ENCODE results near the gene TSPAN1. TPM values are rescaled to one million over a fixed set of nuclear protein-coding genes. Genes with fewer than 3 reads are reported as not detected.

The TSPAN1 gene
- total and polyA plus RNA-seq, 4 donors: 45.3 to 174 (median 139) TPM

DNA sequence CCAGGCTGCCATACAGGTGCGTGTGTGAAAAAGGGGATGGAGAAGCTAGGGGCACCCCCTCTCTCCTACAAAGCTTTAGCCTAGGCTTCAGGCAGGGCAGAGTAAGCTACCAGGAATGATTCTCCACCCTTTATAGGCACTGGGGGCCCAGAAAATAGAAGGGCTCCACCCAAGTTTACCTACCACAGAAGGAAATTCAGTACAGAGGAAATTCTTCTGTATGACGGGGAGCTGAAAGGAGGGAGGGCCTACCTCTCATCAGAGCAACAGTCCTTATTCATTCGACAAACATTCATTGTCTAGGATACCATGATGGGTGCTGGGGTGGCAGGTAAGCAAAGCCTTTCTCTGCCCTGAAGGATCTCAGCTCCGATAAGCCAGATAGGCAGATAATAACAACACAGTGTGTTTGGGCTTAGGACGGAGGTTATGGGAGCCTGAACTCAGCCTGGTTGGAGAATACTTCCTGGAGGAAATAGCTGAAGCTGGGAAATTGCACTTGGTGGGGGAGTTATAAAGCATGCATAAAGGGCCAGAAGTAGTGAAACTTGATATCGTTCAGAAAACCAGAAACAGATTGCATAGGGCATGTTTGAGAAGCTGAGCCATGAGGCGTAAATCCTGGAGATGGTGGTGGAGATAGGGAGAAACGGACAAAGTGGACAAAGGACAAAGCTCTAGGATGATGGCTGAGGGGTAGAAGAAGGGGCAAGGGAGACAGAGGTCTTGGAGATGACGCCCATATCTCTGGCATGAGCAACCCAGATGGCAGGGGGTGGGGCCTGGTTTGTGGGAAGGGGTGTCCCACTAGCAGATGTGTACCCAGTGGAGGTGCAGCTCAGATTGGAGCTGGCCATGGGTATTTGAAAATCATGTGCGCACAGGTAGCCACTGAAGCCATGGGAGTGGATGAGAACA lies 6.7 kb downstream of the TSPAN1 start:
- TF ChIP-seq CTCF (IDR thresholded peaks at IDR 0.05; ENCODE audit: control extremely low read depth, extremely low read depth): no peak
- no peaks in the 10 kb centered on the region for H3K9me3 ChIP-seq (ENCODE audit: control insufficient read depth in 4 of 4, insufficient read depth in 3 of 4, low read length in 3 of 4)
- no peak overlapping the region for H3K4me3 ChIP-seq
- H3K27me3 ChIP-seq (ENCODE audit: control insufficient read depth in 3 of 3, insufficient read depth in 3 of 3, low read length in 2 of 3): no peaks in the 10 kb centered on the region
- H3K4me1 ChIP-seq (ENCODE audit: control insufficient read depth in 5 of 5, insufficient read depth in 5 of 5, low read length in 5 of 5): peaks cover 0 to 18% (median 7%) of the 10 kb centered on the region in 5 donors
- peaks cover 0 to 3% (median 0%) of the 10 kb centered on the region in 4 donors for H3K36me3 ChIP-seq (ENCODE audit: control insufficient read depth in 4 of 4, insufficient read depth in 4 of 4, low read length in 4 of 4)
- DNase-seq (no peak), ATAC-seq (ENCODE audit: insufficient read depth, low FRiP score) (no peak)
- 69 to 77% methylated on average over 10 of the region's 10 CpGs for WGBS, 2 donors
- H3K9ac ChIP-seq (ENCODE audit: insufficient read depth in 1 of 2, low read length in 2 of 2): no peak overlapping the region
- H3K27ac ChIP-seq (ENCODE audit: low read depth in 1 of 2, low read length in 1 of 2): peak overlapping the region in 1 of 2 donors; percentile 28

DNA sequence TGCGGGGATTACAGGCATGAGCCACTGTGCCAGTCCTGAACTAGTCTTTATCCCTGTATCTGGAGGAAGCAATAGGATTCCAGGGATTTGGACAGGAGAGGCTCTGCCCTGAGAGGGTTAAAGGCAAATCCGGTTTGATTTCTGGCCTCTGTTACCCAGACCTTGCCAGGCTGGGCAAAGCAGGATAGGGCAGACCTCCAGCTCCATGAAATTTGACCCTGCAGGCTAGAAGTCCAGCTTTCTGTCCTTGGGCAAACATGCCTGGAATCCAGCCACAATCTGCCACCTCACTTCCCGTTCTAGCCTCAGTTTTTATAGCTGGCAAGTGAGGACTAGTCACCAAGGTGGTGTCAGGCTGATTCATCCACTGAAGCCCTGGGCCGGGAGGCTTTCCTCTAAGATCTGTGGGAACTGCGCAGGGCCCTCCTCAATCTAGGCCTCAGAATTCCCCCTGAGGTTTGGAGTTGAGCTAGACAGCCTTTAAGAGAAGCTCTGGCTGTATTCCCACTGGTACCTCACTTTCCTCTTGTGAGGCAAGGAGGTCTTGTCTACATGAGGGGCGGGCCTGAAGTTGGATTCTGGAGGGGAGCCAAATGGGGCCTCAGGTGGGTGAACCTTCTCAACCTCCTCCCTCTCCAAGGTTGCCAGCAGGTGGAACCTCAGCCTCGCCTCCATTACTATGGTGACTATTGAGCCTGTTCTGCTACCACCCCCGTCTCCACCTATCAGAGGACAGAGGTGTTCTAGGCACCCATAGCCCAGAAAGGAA lies 8.4 kb downstream of the TSPAN1 start:
- ATAC-seq (ENCODE audit: insufficient read depth, low FRiP score) (peak; percentile 43), DNase-seq (peak; percentile 64 to 82 (median 76))
- Histone ChIP-seq H3K9ac (ENCODE audit: insufficient read depth in 1 of 2, low read length in 2 of 2) (no peak overlapping the region), H3K27me3 (ENCODE audit: control insufficient read depth in 3 of 3, insufficient read depth in 3 of 3, low read length in 2 of 3) (no peaks in the 10 kb centered on the region), H3K9me3 (ENCODE audit: control insufficient read depth in 4 of 4, insufficient read depth in 3 of 4, low read length in 3 of 4) (no peaks in the 10 kb centered on the region), H3K36me3 (ENCODE audit: control insufficient read depth in 4 of 4, insufficient read depth in 4 of 4, low read length in 4 of 4) (peaks cover 0 to 7% (median 3%) of the 10 kb centered on the region in 4 donors), H3K4me1 (ENCODE audit: control insufficient read depth in 5 of 5, insufficient read depth in 5 of 5, low read length in 5 of 5) (peaks cover 0 to 21% (median 7%) of the 10 kb centered on the region in 5 donors), H3K4me3 (no peak overlapping the region), H3K27ac (ENCODE audit: low read depth in 1 of 2, low read length in 1 of 2) (peak overlapping the region; percentile 62 to 82)
- 54 to 73% methylated on average over 8 of the region's 8 CpGs for WGBS, 2 donors
- no peak for TF ChIP-seq CTCF (IDR thresholded peaks at IDR 0.05; ENCODE audit: control extremely low read depth, extremely low read depth)

DNA sequence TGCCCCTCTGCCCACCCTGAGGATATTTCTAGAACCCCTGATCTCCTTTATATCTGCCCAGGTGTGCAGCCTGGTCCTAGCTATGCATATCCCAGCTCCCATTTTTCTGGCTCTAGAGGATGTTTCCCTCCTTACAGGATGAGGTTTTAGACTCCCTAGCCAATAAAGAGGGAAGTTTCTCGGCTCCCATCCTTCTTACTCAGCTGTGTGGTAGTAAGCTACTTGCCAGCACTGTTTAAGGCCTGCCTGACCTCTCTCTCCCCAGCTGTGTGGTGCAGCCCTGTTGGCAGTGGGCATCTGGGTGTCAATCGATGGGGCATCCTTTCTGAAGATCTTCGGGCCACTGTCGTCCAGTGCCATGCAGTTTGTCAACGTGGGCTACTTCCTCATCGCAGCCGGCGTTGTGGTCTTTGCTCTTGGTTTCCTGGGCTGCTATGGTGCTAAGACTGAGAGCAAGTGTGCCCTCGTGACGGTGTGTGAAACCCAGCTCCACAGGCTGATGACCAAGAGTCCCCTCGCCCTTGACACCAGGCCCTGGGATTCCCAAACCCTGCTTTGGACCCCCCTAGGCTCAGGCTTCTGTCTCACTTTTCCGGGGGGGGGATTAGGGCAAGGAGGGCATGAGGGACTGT lies 9.2 kb downstream of the TSPAN1 start:
- 45 to 66% methylated on average over 12 of the region's 12 CpGs for WGBS, 2 donors
- Histone ChIP-seq H3K27ac (ENCODE audit: low read depth in 1 of 2, low read length in 1 of 2) (peak overlapping the region; percentile 62 to 82), H3K4me1 (ENCODE audit: control insufficient read depth in 5 of 5, insufficient read depth in 5 of 5, low read length in 5 of 5) (peaks cover 0 to 23% (median 7%) of the 10 kb centered on the region in 5 donors), H3K9me3 (ENCODE audit: control insufficient read depth in 4 of 4, insufficient read depth in 3 of 4, low read length in 3 of 4) (no peaks in the 10 kb centered on the region), H3K9ac (ENCODE audit: insufficient read depth in 1 of 2, low read length in 2 of 2) (no peak overlapping the region), H3K36me3 (ENCODE audit: control insufficient read depth in 4 of 4, insufficient read depth in 4 of 4, low read length in 4 of 4) (peaks cover 0 to 7% (median 6%) of the 10 kb centered on the region in 4 donors), H3K27me3 (ENCODE audit: control insufficient read depth in 3 of 3, insufficient read depth in 3 of 3, low read length in 2 of 3) (no peaks in the 10 kb centered on the region), H3K4me3 (no peak overlapping the region)
- DNase-seq (no peak), ATAC-seq (ENCODE audit: insufficient read depth, low FRiP score) (no peak)
- TF ChIP-seq CTCF (IDR thresholded peaks at IDR 0.05; ENCODE audit: control extremely low read depth, extremely low read depth): no peak
